Measurements from ENCODE around the gene RTN4RL1.

The RTN4RL1 gene

GRCh38 chr17:2054512-2055291 lies 29.6 kb upstream of the RTN4RL1 start, which contains the start of gene HIC1:
Gene HIC1, plus strand, starts transcription at chr17:2055103. Its CDS starts 1,588 bp downstream, at chr17:2056691.
- peak within 1 kb of the TSS; percentile 61 for H2AFZ ChIP-seq (ENCODE audit: low read depth, low read length, severe bottlenecking)
- peak within 1 kb of the TSS; percentile 74 for H3K4me2 ChIP-seq (ENCODE audit: low read depth, low read length, poor library complexity, severe bottlenecking)
- H3K36me3 ChIP-seq (ENCODE audit: low read length): no peaks in the 10 kb centered on the region
- 0 out of 2 replicates have a peak, but pooled peaks cover 4% of the 10 kb centered on the region for H3F3A ChIP-seq (ENCODE audit: insufficient read depth)
- no peaks in the 10 kb centered on the region for H4K20me1 ChIP-seq (ENCODE audit: low read depth, low read length)
- TF ChIP-seq EZH2phosphoT487 (conservative IDR thresholded peaks at IDR 0.05; ENCODE audit: low read length) (no peak), CTCF (IDR thresholded peaks at IDR 0.05; ENCODE audit: insufficient read depth, low read length, poor library complexity, severe bottlenecking) (peak; percentile 77)
- no peaks in the 10 kb centered on the region for H3K9me3 ChIP-seq (ENCODE audit: insufficient read depth, low read length)
- H3K9me2 ChIP-seq (replicated peaks; ENCODE audit: insufficient read depth, low read length): no peaks in the 10 kb centered on the region
- no peaks in the 10 kb centered on the region for H3K27me3 ChIP-seq (ENCODE audit: low read length)
- peak within 1 kb of the TSS; percentile 52 for H3K4me3 ChIP-seq (ENCODE audit: insufficient read depth, low read length, poor library complexity, severe bottlenecking)
- peak within 1 kb of the TSS; percentile 45 for H3K9ac ChIP-seq (ENCODE audit: low read length)
- H3K27ac ChIP-seq (ENCODE audit: low read depth, low read length): no peak within 1 kb of the TSS
- no peaks in the 10 kb centered on the region for H3K79me2 ChIP-seq (ENCODE audit: insufficient read depth, low read length)

- Histone ChIP-seq H3K9ac (ENCODE audit: low read length) (no peak overlapping the region), H3K27ac (ENCODE audit: low read depth, low read length) (no peak overlapping the region)
These were observed 29.1 kb upstream of the RTN4RL1 start for GRCh38 chr17:2054262-2054511.

GRCh38 chr17:2053380-2054261 lies 28.5 kb upstream of the RTN4RL1 start:
- no peak overlapping the region for H3K27ac ChIP-seq (ENCODE audit: low read depth, low read length)
- no peaks in the 10 kb centered on the region for H3K27me3 ChIP-seq (ENCODE audit: low read length)
- TF ChIP-seq CTCF (IDR thresholded peaks at IDR 0.05; ENCODE audit: insufficient read depth, low read length, poor library complexity, severe bottlenecking): peak; percentile 44
- no peak for TF ChIP-seq EZH2phosphoT487 (conservative IDR thresholded peaks at IDR 0.05; ENCODE audit: low read length)
- no peaks in the 10 kb centered on the region for H3K9me3 ChIP-seq (ENCODE audit: insufficient read depth, low read length)
- 0 out of 2 replicates have a peak, but pooled peaks cover 9% of the 10 kb centered on the region for H3F3A ChIP-seq (ENCODE audit: insufficient read depth)
- H3K4me2 ChIP-seq (ENCODE audit: low read depth, low read length, poor library complexity, severe bottlenecking): peak overlapping the region; percentile 74
- no peaks in the 10 kb centered on the region for H3K9me2 ChIP-seq (replicated peaks; ENCODE audit: insufficient read depth, low read length)
- no peaks in the 10 kb centered on the region for H3K79me2 ChIP-seq (ENCODE audit: insufficient read depth, low read length)
- H3K4me3 ChIP-seq (ENCODE audit: insufficient read depth, low read length, poor library complexity, severe bottlenecking): peak overlapping the region; percentile 38
- no peaks in the 10 kb centered on the region for H4K20me1 ChIP-seq (ENCODE audit: low read depth, low read length)
- no peak overlapping the region for H3K9ac ChIP-seq (ENCODE audit: low read length)
- H3K36me3 ChIP-seq (ENCODE audit: low read length): no peaks in the 10 kb centered on the region
- H2AFZ ChIP-seq (ENCODE audit: low read depth, low read length, severe bottlenecking): no peak overlapping the region

More at GRCh38 chr17:2054262-2054511, 29.1 kb upstream of the RTN4RL1 start:
- Histone ChIP-seq H3K9me2 (replicated peaks; ENCODE audit: insufficient read depth, low read length) (no peaks in the 10 kb centered on the region), H3K4me3 (ENCODE audit: insufficient read depth, low read length, poor library complexity, severe bottlenecking) (peak overlapping the region; percentile 38), H3F3A (ENCODE audit: insufficient read depth) (0 out of 2 replicates have a peak, but pooled peaks cover 6% of the 10 kb centered on the region), H4K20me1 (ENCODE audit: low read depth, low read length) (no peaks in the 10 kb centered on the region), H2AFZ (ENCODE audit: low read depth, low read length, severe bottlenecking) (no peak overlapping the region), H3K4me2 (ENCODE audit: low read depth, low read length, poor library complexity, severe bottlenecking) (peak overlapping the region; percentile 74), H3K79me2 (ENCODE audit: insufficient read depth, low read length) (no peaks in the 10 kb centered on the region), H3K27me3 (ENCODE audit: low read length) (no peaks in the 10 kb centered on the region), H3K36me3 (ENCODE audit: low read length) (no peaks in the 10 kb centered on the region), H3K9me3 (ENCODE audit: insufficient read depth, low read length) (no peaks in the 10 kb centered on the region)
- TF ChIP-seq CTCF (IDR thresholded peaks at IDR 0.05; ENCODE audit: insufficient read depth, low read length, poor library complexity, severe bottlenecking) (no peak), EZH2phosphoT487 (conservative IDR thresholded peaks at IDR 0.05; ENCODE audit: low read length) (0 out of 2 replicates have a peak, but pooled peaks have one; percentile 75)

Data from SU-DHL-6 (cell line).